ENCODE results near the gene SMAD9. TPM values are rescaled to one million over a fixed set of nuclear protein-coding genes. Genes with fewer than 3 reads are reported as not detected.

SMAD9 gene
- polyA plus RNA-seq, 3 donors: 24.3 to 32.6 (median 29.8) TPM

DNA sequence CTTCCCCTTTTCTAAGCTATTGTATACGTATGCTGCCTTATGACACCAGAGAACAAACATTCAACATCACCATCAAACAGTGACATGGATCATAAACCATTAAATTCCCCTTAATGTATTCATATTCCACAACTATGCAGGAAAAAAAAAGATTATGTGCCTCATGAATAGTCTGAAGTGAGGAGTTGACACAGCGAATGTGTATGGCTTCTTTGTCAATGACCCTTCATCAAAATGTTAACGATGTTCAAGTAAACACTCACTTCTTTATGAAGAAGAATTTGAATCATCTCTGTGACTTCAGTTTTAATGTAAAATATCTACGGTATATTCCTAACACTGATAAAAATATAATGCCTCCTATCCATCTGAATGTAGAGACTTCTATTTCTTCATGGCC is 44.6 kb downstream of the SMAD9 start:
- no peak for DNase-seq

DNA sequence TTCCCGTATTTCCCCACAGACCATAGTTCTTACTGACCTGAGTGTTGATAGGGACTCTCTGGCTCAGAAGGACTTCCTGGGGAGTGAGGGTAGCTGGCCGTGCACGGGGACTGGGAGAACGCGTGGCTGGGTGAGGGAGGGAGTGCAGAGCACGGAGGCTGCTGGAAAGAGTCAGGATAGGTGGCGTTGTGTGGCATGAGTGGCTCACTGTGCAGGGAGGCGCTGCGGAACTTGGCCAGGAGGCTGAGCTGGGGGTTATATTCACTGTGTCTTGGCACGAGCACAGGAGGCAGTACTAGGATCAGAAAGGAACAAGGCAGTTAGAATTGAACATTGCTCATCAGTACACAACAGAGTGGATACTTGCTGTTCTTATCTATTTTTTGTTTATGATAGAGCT is 47.4 kb downstream of the SMAD9 start:
- no peak for DNase-seq

DNA sequence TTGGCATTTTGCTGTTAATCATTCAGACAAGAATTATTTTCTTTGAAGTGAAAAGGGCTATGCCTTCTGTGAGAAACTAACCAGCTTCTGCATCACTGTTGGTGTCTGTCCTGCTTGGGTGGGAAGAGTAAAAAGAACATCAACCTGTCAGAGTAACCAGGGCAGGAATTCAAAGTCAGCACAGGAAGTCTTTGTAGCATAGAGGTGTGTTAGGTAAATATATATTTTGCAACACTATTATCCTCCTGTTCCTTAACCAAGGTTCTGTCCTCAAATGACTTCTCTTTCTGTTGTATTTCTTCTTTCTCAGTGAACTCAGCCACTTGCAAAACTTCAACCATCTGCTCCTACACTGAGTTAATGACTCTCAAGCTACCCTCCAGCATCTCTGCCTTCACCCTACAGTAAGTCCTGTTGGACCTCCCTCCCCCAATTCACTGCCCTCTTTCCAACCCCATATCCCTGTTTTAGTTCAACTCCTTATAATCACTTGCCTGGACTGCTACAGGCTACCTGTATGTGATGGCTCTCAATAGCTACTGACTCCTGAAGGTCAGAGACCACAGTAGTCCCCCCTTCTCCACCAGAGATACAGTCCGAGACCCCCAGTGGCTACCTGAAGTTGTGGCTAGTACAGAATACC is 49.9 kb downstream of the SMAD9 start:
- no peak for DNase-seq

DNA sequence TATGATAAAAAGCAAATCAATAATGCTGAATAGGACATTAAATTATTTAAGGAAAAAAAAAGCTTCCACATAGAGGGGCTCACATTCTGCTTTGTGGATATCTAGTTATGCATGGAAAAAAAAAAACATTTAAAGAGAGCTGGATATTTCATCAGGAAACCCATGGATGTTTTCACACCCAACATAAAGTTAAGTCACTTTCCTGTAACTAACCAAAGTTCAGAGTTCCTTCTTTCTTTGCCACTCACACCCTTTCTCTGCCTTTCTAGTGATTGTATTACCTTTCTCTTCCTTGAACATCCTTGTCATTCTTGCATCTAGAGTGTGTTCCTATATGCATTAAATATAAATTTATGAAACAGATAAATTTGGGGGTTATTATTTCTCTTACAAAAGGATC is 53.8 kb downstream of the SMAD9 start:
- no peak for DNase-seq

DNA sequence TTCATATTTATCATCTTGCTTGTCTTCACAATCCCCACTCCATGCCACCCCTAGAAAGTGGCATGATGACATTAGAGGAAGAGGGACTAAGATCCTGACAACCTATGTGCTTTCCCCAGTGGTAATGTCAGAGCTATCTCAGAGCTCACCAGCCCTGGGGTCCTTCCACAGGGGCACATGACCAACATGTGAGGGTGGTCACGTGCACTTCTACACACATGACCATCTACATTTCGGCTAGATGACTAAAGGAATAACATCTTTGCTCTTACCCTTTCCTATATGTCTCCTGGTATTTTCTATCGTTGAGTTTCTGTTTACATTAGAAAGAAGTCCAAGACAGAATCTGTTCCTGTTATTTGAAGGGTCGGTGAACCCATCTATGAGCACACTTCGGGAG is 54.8 kb downstream of the SMAD9 start:
- DNase-seq: no peak

DNA sequence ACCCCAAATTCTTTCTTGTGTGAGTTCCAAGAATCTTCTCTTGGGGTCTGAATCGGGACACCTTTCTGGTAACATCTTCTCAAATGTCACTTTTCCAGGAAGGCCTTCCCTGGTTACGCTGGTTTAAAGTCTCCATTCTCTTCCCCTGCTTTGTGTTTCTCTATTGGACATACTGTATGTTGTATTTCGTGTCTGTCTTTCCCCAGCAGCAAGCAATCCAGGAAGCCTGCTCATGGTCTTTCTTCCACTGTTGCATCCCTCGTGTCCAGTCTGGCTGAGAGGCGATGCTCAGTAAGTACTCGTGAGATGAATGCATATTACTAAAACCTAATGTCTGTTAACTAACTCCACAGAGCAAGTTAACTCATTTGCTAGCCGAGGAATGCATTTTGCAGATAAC is 57.3 kb downstream of the SMAD9 start:
- no peak for DNase-seq

DNA sequence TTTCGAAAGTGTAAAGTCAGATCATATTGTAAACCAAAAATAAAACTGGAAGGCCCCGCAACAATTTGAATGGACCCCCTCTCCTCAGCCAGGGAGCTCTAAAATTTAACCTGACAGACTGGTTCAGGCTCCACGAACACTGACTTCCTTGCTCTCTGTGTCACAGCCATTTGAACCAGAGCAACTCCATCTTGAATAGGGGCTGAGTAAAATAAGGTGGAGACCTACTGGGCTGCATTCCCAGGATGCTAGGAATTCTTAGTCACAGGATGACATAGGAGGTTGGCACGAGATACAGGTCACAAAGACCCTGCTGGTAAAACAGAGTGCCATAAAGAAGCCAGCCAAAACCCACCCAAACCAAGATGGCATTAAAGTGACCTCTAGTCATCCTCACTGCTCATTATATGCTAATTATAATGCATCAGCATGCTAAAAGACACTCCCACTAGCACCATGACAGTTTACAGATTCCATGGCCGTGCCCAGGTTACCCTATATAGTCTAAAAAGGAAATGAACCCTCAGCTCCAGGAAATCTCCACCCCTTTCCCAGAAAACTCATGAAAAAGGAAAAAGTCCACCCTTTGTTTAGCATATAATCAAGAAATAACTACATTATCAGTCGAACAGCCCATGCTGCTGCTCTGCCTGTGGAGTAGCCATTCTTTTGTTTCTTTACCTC is 57.9 kb downstream of the SMAD9 start:
- no peak for DNase-seq

DNA sequence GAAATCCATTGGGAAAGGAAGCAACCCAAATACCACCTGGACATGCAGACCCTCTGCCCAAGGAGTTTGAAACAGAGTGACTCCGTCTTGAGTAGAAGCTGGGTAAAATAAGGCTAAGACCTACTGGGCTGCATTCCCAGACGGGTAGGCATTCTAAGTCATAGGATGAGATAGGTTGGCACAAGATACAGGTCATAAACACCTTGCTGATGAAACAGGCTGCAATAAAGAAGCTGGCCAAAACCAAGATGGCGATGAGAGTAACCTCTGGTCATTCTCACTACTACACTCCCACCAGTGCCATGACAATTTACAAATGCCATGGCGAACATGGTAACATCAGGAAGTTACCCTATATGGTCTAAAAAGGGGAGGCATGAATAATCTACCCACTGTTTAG is 60.8 kb downstream of the SMAD9 start:
- DNase-seq: no peak

DNA sequence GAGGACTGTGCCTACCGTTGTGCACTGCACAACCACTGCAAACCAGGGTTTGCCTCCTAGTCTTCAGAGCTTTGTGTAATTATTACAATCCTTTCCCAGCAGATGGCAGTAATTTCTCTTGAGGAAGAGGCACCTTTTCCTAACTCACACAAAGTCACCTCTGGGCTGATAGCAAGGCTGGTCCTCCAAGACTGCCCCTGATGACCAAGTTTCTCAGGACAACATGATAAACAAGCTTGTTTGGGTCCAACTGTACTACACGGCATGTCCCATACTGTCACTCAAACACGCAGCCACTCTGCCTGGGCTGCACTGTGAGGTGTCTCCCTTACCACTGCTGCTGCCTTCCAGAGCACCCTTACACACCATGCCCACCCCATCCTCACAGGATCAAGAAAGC is 61.7 kb downstream of the SMAD9 start:
- DNase-seq: peak; percentile 57

DNA sequence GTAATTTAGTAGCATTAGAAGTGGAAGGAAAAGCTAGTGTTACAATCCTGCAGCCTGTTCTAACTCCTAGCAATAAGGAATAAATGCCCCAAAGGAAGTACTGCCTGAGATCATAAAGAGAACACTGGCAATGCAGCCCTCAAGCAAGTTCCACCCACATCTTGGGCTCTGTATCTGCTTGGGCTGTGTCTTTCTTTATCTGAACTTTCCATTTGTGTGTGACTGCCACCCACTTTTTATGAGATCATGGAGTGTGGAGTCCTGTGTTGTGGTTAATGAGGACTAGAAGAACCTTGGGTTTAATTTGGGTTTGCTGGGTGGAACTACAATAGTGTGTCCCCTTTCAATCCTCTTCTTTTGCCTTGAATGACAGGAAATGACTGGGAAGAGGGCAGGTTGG is 62.8 kb downstream of the SMAD9 start:
- no peak for DNase-seq

DNA sequence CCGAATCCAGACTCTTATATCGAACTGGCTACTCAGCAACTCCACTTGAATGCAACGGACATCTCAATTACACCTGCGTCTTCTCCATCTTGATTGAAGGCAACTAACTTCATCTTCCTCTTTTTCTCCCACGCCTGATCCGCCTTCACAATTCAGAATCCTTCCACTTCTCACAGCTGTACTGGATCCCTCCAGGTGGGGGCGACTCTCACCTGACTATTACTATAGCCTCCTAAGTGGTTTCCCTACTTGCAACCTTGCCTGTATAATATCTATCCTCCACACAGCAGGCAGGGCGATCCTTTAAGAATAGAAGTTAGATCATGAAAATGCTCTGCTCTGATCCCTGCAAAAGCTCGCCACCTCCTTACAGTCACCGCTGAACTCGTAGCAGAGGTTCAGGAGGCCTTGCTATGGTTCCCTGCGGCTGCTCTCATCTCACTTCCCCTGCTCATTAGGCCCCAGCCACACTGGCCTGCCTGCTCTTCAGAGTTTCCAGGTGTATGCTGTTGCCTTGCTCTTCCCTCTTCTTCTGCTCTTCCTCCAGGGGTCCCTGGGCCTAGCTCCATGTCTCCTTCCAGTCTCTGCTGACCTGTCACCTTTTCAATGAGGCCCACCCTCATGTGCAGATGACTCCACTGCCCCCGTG is 69.1 kb downstream of the SMAD9 start:
- DNase-seq: no peak

DNA sequence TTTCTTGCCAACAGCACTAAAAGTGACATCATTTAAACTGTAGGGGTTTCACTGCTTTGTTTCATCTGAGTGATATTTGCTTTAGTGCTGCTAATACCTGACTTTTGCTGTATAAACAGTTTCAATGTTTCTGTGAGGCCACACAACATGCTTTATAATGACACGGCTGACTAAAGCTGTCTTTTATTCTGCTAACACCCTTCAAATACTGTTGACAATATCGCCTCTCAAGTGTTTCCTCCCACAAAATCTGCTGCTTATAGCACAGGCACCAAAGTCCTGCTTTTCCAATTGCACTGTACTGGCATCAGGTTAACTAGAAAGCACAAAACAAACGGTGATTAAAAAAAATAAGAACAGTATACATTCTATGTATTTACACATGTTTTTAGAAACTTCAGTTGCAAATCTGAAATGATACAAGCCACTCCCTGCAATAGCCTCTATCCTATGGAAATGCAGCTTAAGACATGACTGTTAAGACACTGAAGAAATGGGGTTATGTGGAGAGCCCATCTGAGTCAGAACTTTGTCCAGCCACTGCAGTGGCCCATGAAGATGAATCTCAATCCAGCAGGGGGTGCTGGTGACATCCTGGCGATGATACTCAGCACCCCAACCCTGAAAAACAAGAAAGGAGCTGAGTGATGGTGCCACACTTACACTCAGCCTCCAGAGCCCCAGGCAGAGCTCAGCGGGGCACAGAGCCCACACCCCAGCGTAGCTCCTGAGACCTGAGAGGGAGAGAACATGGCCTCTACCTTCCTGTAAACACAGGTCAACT is 71.6 kb downstream of the SMAD9 start:
- no peak for DNase-seq

DNA sequence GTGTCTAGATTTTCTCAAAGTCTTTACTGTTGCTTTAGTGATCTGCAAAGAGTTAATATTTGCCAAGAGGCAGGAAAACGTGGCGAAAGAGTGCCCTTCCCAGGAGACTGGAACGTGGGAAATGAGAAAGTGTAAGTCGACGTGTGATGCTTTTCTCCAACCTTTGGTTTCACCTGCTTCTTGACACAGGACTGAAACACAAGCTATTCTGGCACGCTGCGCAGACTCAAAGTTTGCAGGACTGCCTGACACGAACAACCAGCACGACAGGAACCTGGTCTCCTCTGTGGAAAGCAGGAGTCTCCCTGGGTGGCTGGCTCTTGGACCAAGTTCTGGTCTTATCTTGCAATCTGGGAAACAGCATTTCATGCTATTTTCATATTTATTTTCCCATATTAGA is 72.4 kb downstream of the SMAD9 start:
- DNase-seq: no peak

DNA sequence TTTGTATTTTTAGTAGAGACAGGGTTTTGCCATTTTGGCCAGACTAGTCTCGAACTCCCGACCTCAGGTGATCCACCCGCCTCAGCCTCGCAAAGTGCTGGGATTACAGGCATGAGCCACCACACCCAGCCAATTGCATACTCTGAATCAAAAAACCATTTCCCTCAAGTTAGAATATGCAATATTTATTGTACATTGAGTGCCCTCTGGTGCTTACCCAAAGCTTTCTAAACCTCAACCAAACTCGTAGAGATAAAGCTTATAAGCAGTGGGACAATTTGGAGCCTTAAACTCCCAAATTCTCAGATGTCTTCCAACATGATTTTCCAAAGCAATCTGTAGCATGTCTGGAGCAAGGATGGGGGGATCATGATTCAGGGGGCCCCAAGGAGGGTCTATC is 78.6 kb downstream of the SMAD9 start:
- DNase-seq: no peak

DNA sequence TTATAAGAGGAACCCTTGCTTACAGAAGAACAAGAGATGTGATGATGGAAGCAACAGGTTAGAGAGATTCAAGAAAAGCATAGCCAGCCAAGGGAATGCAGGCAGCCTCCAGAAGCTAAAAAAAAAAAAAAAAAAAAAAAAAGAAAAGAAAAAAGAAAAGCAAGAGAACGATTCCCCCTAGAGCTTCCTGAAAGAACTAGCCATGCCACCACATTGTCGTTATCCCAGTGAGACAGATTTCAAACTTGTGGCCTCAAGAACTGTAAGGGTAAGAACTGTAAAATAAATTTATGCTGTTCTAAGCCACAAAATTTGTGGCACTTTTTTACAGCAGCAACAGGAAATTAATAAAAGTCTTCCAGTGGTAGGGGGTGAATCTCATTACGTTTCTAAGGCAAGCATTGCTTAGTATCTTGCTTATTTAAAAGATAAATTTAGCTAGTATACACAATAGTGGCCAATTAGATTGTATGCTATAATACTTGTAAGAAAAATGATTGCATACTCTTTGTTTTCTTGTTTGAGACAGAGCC is 79.3 kb downstream of the SMAD9 start:
- no peak for DNase-seq

DNA sequence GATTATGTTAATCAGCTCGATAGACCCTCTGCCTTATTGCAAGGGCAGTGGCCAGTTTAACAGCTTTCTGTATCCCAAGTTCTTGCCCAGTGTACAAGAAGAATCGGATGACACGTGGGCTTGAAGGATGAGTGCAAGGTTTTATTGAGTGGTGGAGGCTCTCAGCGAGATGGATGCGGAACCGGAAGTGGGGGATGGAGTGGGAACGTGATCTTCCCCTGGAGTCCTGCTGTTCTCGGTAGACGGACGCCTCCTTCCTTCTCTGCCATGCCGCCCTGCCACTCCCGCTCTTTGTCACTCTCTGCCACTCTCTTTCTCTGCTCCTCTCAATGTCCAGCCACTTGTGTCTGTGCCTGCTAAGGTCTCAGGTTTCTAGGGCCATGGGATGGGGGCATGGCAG is 80.1 kb downstream of the SMAD9 start:
- DNase-seq: no peak

DNA sequence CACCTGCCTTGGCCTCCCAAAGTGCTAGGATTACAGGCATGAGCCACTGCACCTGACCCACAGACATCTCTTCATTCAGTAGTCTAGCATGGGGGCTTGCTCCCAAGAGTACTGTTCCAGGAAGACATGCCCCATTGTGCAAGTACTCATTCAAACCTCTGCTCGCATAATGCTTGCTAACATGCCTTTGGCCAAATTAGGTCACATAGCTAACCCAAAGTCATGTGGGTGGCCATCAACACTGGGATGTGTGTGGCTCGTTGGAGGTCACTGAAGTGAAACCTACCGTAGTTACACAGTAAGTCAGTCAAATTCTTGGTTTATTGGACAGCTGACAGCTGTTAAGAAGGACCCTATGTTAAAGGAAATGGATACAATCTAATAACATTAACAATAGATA is 80.8 kb downstream of the SMAD9 start:
- no peak for DNase-seq

DNA sequence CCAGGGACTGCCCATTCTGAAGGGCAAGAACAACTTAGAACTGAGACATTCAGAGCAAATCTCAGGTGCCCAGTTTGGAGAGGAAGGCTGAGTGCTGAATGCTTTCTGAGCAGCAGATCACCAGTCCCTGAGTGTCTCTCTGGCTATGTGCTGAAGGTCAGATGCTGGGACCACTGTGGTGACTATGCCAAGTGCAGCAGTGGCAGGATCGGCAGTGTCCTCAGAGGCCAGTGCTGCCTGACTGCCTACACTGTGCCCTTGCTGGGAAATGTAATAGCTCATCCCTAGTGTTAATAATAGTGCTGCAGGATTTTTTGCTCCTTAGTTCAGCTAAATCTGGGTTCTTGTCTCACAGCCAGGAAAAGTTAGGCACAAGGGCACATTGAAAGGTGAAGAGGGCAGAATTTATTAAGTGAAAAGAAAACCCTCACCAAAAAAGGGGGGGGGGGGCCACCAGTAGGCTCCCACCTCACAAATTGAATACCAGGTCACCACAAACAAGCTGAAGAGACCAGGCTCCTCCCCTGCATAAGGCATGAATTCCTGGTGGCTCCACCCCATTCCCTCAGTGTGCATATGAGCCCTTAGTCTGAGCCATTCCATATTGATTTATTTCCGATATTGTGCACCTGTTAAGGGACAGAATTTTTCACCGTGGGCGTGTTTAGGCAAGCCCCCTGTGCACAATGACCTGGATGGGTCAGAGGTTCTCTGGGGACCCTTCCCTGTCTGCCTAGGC is 82.5 kb downstream of the SMAD9 start:
- no peak for DNase-seq

DNA sequence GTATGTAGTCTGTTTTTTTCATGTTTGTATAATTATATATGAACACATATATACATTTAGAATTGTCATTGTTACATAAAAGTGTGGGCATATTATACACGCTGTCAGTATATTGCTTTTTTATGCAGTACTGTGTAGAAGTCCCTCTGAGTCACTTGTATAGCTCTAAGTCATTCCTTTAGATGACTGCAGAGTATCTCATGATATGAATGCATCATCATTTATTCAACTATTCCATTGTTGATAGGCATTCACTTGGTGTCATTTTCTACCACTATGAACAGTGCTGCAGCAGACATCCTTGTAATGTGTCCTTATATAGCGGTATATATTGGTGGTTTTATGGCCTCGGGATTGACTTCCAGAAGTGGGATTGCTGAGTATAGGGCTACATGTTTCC is 85.7 kb downstream of the SMAD9 start:
- DNase-seq: no peak

DNA sequence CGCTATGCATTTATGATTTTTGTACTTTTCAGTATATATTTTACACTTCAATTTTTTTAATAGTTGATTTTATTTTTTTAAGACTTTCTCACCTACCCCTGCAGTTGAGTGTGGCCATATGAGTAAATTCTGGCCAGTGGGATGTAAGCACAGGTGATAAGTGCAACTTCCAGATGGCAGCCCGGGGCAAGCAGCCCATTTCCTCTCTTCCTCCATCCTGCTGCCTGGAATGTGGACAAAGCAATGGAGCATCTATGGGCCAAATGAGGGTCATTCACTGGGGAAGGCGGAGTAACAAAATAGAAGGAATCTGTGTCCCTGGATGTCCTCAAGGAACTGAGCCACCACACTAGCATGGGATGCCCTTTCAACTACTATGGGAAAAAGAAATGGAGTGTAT is 88.7 kb downstream of the SMAD9 start:
- no peak for DNase-seq

DNA sequence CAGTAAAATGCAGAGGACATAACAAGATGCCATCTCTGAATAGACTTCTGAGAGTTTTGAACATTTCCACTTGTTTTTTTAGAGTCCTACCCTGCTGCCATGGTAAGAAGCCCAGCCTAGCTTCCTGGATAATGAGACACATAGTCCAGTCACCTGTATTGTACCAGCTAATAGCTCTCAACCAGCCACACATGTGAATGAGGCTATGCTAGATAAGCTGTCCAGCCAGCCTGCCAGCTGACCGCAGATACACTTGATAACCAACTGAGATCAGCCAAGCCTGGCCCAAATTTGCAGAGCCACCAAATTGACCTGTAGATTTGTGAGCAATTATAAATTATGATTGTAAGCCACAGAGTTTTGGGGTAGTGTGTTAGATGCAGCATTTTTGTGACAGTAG is 90.3 kb downstream of the SMAD9 start:
- DNase-seq: no peak

DNA sequence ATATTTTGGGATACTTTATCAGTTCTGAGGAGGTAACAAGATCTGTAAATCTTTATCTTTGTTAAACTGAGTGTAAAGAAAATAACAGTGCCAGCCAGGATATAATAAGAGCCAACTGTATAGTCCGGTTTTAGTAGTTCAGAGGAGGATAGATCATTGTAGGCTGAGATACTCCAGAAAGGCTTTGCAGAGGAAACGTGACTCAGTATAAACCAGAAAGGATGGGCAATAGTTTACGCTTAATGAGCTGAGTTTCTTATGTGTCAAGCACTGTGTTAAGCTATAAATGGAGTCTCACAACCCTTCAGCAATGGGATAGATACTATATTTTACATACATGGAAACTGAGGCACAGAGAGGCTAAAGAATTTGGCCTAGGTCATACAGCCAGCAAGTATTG is 97.3 kb downstream of the SMAD9 start:
- DNase-seq: no peak
